Sigmoid colon (tissue), 4 donors: ENCODE measurements around the gene CCDC188.

Experiments used
- CTCF ChIP-seq, 4 experiments: fragments of 450-650 bp in 3 of 4; fragments of 200-600 bp in 1 of 4; IDR thresholded peaks; one replicate each; pipeline ENCODE4 v1.5.1; 2016 to 2019; ENCODE audit warnings: antibody characterized with exemption in 4 of 4, mild to moderate bottlenecking in 3 of 4, moderate library complexity in 2 of 4
- POLR2AphosphoS5 ChIP-seq, 4 donors: sonication (generic); formaldehyde crosslinking; IDR thresholded peaks; one replicate each; pipeline ENCODE4 v1.6.1; 2017; ENCODE audit warnings: antibody characterized with exemption in 4 of 4

DNA sequence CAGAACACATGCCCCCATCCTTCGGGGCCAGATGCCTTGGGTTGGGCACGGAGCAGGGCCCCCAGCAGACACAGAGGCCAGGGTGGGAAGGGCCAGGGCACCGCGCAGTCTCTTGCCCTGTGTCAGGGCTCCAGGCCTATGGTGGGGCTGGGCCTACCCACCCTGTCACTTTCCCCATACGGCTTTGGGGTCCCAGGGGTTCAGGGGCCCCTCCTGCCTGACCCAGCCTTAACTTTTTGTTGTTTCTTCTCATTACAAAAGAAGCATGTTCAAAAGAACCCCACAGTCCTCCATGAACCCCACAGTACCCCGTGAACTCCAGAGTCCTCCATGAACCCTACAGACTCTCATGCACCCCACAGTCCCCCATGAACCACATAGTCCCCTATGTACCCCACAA, 33.0 kb upstream of the CCDC188 start:
- TF ChIP-seq CTCF (IDR thresholded peaks at IDR 0.05) (no peak), POLR2AphosphoS5 (IDR thresholded peaks at IDR 0.05) (no peak)
